H9 (cell line): ENCODE data around the gene THAP9. TPM values are rescaled to one million over a fixed set of nuclear protein-coding genes. Genes with fewer than 3 reads are reported as not detected.

Experiments used
- DNase-seq: peaks from one replicate; pipeline ENCODE4 v3.0.0-alpha.2; 2017
- H2AFZ ChIP-seq: one replicate; pipeline ENCODE4 v1.6.1; 2013; ENCODE audit warnings: mild to moderate bottlenecking, low read length, control low read depth, moderate library complexity
- H2AK5ac ChIP-seq: 2 replicates; pipeline ENCODE4 v1.6.1; 2013; ENCODE audit warnings: low read length, control low read depth, mixed read lengths; ENCODE audit not compliant: insufficient read length
- H2BK120ac ChIP-seq: one replicate; pipeline ENCODE4 v1.6.1; 2013; ENCODE audit warnings: low read depth, mild to moderate bottlenecking, low read length, control low read depth, inconsistent platforms; ENCODE audit not compliant: poor library complexity, severe bottlenecking
- H2BK12ac ChIP-seq: 2 replicates; pipeline ENCODE4 v1.6.1; 2013; ENCODE audit warnings: low read length, control low read depth, mixed read lengths, low read depth; ENCODE audit not compliant: insufficient read length
- H2BK15ac ChIP-seq: 2 replicates; pipeline ENCODE4 v1.6.1; 2013; ENCODE audit warnings: low read depth, low read length, control low read depth
- H2BK20ac ChIP-seq: one replicate; pipeline ENCODE4 v1.6.1; 2013; ENCODE audit warnings: low read depth, mild to moderate bottlenecking, low read length, control low read depth, inconsistent platforms; ENCODE audit not compliant: poor library complexity, severe bottlenecking
- H2BK5ac ChIP-seq: 2 replicates; pipeline ENCODE4 v1.6.1; 2013; ENCODE audit warnings: low read length, control low read depth, mixed read lengths; ENCODE audit not compliant: insufficient read length
- H3K14ac ChIP-seq: 2 replicates; pipeline ENCODE4 v1.6.1; 2013; ENCODE audit warnings: low read length, control low read depth; ENCODE audit not compliant: insufficient read depth
- H3K18ac ChIP-seq: 2 replicates; pipeline ENCODE4 v1.6.1; 2013; ENCODE audit warnings: low read depth, mild to moderate bottlenecking, mixed read lengths, low read length, control low read depth; ENCODE audit not compliant: insufficient read length
- H3K23ac ChIP-seq: 2 replicates; pipeline ENCODE4 v1.6.1; 2013; ENCODE audit warnings: low read length, control low read depth, mixed read lengths, low read depth; ENCODE audit not compliant: insufficient read length
- H3K23me2 ChIP-seq: 2 replicates; pipeline ENCODE4 v1.6.1; 2013; ENCODE audit warnings: low read depth, mild to moderate bottlenecking, mixed read lengths, low read length, control low read depth; ENCODE audit not compliant: insufficient read length, poor library complexity, severe bottlenecking
- H3K27ac ChIP-seq: 2 replicates; pipeline ENCODE4 v1.5.1; 2013; ENCODE audit warnings: low read length, control low read depth, mixed read lengths, low read depth; ENCODE audit not compliant: insufficient read length
- H3K27me3 ChIP-seq: 2 replicates; pipeline ENCODE4 v1.6.1; 2013; ENCODE audit warnings: low read length, control low read depth, inconsistent platforms; ENCODE audit not compliant: insufficient read depth
- H3K4ac ChIP-seq: 2 replicates; pipeline ENCODE4 v1.6.1; 2013; ENCODE audit warnings: low read depth, mild to moderate bottlenecking, control low read depth, inconsistent platforms, low read length, moderate library complexity
- H3K4me1 ChIP-seq: 2 replicates; pipeline ENCODE4 v1.6.1; 2013; ENCODE audit warnings: low read length, control low read depth, inconsistent platforms; ENCODE audit not compliant: insufficient read depth
- H3K4me2 ChIP-seq: 2 replicates; pipeline ENCODE4 v1.6.1; 2013; ENCODE audit warnings: low read length, control low read depth, mixed read lengths; ENCODE audit not compliant: insufficient read length, insufficient read depth
- H3K56ac ChIP-seq: 2 replicates; pipeline ENCODE4 v1.6.1; 2013; ENCODE audit warnings: low read depth, mild to moderate bottlenecking, mixed read lengths, low read length, control low read depth; ENCODE audit not compliant: insufficient read length
- H3K79me1 ChIP-seq: 2 replicates; pipeline ENCODE4 v1.6.1; 2013; ENCODE audit warnings: low read depth, mild to moderate bottlenecking, moderate library complexity, low read length, control low read depth, inconsistent platforms; ENCODE audit not compliant: insufficient read depth, poor library complexity, severe bottlenecking
- H3K79me2 ChIP-seq: 2 replicates; pipeline ENCODE4 v1.6.1; 2013; ENCODE audit warnings: low read length, control low read depth, inconsistent platforms; ENCODE audit not compliant: insufficient read depth
- H3K9ac ChIP-seq: 2 replicates; pipeline ENCODE4 v1.6.1; 2013; ENCODE audit warnings: low read length, control low read depth, mixed read lengths; ENCODE audit not compliant: insufficient read length; ENCODE audit errors: extremely low read depth
- H3K9me3 ChIP-seq: one replicate; pipeline ENCODE4 v1.6.1; 2013; ENCODE audit warnings: low read depth, low read length, inconsistent platforms; ENCODE audit not compliant: control insufficient read depth
- H3T11ph ChIP-seq: one replicate; pipeline ENCODE4 v1.6.1; 2013; ENCODE audit warnings: mild to moderate bottlenecking, low read length, control low read depth, inconsistent platforms
- H4K20me1 ChIP-seq: one replicate; pipeline ENCODE4 v1.6.1; 2013; ENCODE audit not compliant: control insufficient read depth, insufficient read length, insufficient read depth
- H4K5ac ChIP-seq: 2 replicates; pipeline ENCODE4 v1.6.1; 2013; ENCODE audit warnings: low read depth, mild to moderate bottlenecking, mixed read lengths, low read length, control low read depth; ENCODE audit not compliant: insufficient read length
- H4K8ac ChIP-seq: replicated peaks from 2 replicates; pipeline ENCODE4 v1.6.1; 2013; ENCODE audit warnings: low read length, control low read depth, mixed read lengths, low read depth; ENCODE audit not compliant: insufficient read length
- H4K91ac ChIP-seq: 2 replicates; pipeline ENCODE4 v1.6.1; 2013; ENCODE audit warnings: low read depth, mild to moderate bottlenecking, moderate library complexity, mixed read lengths, low read length, control low read depth; ENCODE audit not compliant: insufficient read length
- H3K27ac Mint-ChIP-seq, 3 experiments: 2 replicates in 2 of 3; 3 replicates in 1 of 3; pipeline ENCODE4 v1.8.0; 2020 to 2021; ENCODE audit warnings: mixed read lengths in 3 of 3, mild to moderate bottlenecking in 1 of 3, moderate library complexity in 1 of 3
- H3K27me3 Mint-ChIP-seq: 2 replicates; pipeline ENCODE4 v1.8.0; 2021; ENCODE audit warnings: low read depth, mild to moderate bottlenecking, moderate library complexity, mixed read lengths
- H3K36me3 Mint-ChIP-seq, 3 experiments: 2 replicates in 2 of 3; 3 replicates in 1 of 3; pipeline ENCODE4 v1.8.0; 2020 to 2021; ENCODE audit warnings: low read depth in 3 of 3, mixed read lengths in 3 of 3; ENCODE audit not compliant: insufficient read depth in 1 of 3
- H3K4me1 Mint-ChIP-seq, 2 experiments: 2 replicates each; pipeline ENCODE4 v1.8.0; 2020; ENCODE audit warnings: mixed read lengths in 2 of 2
- H3K4me3 Mint-ChIP-seq, 2 experiments: 2 replicates in 1 of 2; 3 replicates in 1 of 2; pipeline ENCODE4 v1.8.0; 2020 to 2021; ENCODE audit warnings: mild to moderate bottlenecking in 2 of 2, mixed read lengths in 2 of 2, moderate library complexity in 1 of 2
- H3K9me3 Mint-ChIP-seq, 2 experiments: 2 replicates in 1 of 2; 3 replicates in 1 of 2; pipeline ENCODE4 v1.8.0; 2020; ENCODE audit warnings: mild to moderate bottlenecking in 2 of 2, mixed read lengths in 2 of 2, moderate library complexity in 1 of 2
- WGBS: extraction: QIAGEN DNeasy Blood & Tissue Kit; methylation state at CpG from one replicate; pipeline ENCODE4 v1.1.7; 2013; ENCODE audit warnings: missing lambda C conversion rate, low lambda C conversion rate, mixed read lengths; ENCODE audit not compliant: insufficient read length; ENCODE audit errors: extremely low coverage; 5-methylcytosine and 5-hydroxymethylcytosine counted together
- total RNA-seq: library from RNA; stranded (reverse); gene quantifications from 2 replicates; pipeline ENCODE4 v1.2.1, GENCODE V29; 2021
- TF ChIP-seq, protein P1 (sequence below): fragments of 200-600 bp; sonication (generic); conservative IDR thresholded peaks from 3 replicates; pipeline ENCODE4 v1.8.0; 2021; ENCODE audit warnings: antibody characterized with exemption, mild to moderate bottlenecking

The THAP9 gene
- total RNA-seq, 1 experiment from 2014 or later: 14.8 TPM

DNA sequence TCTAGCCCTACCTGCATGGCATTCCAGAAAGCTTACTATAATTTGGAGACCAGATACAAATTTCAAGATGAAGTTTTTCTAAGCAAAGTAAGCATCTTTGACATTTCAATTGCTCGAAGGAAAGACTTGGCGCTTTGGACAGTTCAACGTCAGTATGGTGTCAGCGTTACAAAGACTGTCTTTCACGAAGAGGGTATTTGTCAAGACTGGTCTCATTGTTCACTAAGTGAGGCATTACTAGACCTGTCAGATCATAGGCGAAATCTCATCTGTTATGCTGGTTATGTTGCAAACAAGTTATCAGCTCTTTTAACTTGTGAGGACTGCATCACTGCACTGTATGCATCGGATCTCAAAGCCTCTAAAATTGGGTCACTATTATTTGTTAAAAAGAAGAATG, 17.6 kb downstream of the THAP9 start:
- no peaks in the 10 kb centered on the region for H3K79me2 ChIP-seq
- Mint-ChIP-seq H3K4me3 (no peak overlapping the region), H3K36me3 (peaks cover 0 to 38% (median 30%) of the 10 kb centered on the region in 3 experiments; a peak in 5 of 7 replicates), H3K27me3 (no peaks in the 10 kb centered on the region), H3K4me1 (no peaks in the 10 kb centered on the region), H3K9me3 (no peaks in the 10 kb centered on the region), H3K27ac (no peak overlapping the region)
- H3K9ac ChIP-seq: no peak overlapping the region
- DNase-seq: no peak
- H3K4me1 ChIP-seq: no peaks in the 10 kb centered on the region
- no peak overlapping the region for H3T11ph ChIP-seq
- peaks cover 4% of the 10 kb centered on the region for H3K79me1 ChIP-seq
- TF ChIP-seq, protein P1, sequence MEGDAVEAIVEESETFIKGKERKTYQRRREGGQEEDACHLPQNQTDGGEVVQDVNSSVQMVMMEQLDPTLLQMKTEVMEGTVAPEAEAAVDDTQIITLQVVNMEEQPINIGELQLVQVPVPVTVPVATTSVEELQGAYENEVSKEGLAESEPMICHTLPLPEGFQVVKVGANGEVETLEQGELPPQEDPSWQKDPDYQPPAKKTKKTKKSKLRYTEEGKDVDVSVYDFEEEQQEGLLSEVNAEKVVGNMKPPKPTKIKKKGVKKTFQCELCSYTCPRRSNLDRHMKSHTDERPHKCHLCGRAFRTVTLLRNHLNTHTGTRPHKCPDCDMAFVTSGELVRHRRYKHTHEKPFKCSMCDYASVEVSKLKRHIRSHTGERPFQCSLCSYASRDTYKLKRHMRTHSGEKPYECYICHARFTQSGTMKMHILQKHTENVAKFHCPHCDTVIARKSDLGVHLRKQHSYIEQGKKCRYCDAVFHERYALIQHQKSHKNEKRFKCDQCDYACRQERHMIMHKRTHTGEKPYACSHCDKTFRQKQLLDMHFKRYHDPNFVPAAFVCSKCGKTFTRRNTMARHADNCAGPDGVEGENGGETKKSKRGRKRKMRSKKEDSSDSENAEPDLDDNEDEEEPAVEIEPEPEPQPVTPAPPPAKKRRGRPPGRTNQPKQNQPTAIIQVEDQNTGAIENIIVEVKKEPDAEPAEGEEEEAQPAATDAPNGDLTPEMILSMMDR: no peak
- no peak overlapping the region for H2BK120ac ChIP-seq
- WGBS: no CpG with 5 or more reads among the region's 7 CpGs
- no peaks in the 10 kb centered on the region for H3K9me3 ChIP-seq
- no peak overlapping the region for H2BK12ac ChIP-seq
- H3K56ac ChIP-seq: no peak overlapping the region
- no peak overlapping the region for H2BK5ac ChIP-seq
- H3K4ac ChIP-seq: no peak overlapping the region
- no peak overlapping the region for H4K91ac ChIP-seq
- no peak overlapping the region for H2BK15ac ChIP-seq
- H3K18ac ChIP-seq: no peak overlapping the region
- H2AK5ac ChIP-seq: no peak overlapping the region
- no peaks in the 10 kb centered on the region for H4K20me1 ChIP-seq
- H4K8ac ChIP-seq: no peak overlapping the region
- no peaks in the 10 kb centered on the region for H3K27me3 ChIP-seq
- no peak overlapping the region for H3K23ac ChIP-seq
- H3K4me2 ChIP-seq: no peak overlapping the region
- H2AFZ ChIP-seq: no peak overlapping the region
- no peak overlapping the region for H3K27ac ChIP-seq
- no peak overlapping the region for H4K5ac ChIP-seq
- H3K23me2 ChIP-seq: no peaks in the 10 kb centered on the region
- no peak overlapping the region for H3K14ac ChIP-seq
- no peak overlapping the region for H2BK20ac ChIP-seq
